22Rv1 (cell line): ENCODE data around the gene SNF8.

Experiments used
- ZFX ChIP-seq: fragments of 450-650 bp; IDR thresholded peaks from 2 replicates; pipeline ENCODE4 v1.6.1; 2017; ENCODE audit warnings: antibody characterized with exemption, borderline replicate concordance
- TF ChIP-seq, protein P1 (sequence below): fragments of 450-650 bp; IDR thresholded peaks from 2 replicates; pipeline ENCODE4 v1.5.1; 2017; ENCODE audit warnings: mild to moderate bottlenecking

DNA sequence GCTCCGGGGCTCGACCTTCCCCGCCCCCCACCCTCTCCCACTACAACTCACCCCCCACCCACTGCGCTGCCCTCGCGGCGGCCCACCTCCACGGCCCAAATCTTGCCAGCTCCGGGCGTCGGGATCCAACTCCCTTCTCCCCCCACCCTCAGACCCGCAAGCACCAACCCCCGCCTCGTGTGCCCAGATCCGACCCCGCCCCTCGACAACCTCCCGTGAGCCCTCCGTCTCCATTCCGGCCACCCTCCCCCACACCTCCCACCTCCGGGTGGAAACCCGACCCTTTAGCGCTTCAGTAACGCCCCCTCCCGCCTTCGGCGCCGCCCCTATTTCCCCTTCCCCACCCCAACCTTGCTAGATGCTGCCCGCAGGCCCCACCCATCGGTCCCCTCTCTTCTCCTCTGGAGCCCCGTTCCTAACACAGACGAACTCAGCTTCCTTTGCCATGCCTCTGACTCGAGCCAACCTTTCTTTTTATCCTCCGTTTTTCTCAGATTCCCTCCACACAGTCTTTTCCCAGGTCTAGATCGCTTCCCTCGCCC is 35.7 kb downstream of the SNF8 start:
- TF ChIP-seq, protein P1, sequence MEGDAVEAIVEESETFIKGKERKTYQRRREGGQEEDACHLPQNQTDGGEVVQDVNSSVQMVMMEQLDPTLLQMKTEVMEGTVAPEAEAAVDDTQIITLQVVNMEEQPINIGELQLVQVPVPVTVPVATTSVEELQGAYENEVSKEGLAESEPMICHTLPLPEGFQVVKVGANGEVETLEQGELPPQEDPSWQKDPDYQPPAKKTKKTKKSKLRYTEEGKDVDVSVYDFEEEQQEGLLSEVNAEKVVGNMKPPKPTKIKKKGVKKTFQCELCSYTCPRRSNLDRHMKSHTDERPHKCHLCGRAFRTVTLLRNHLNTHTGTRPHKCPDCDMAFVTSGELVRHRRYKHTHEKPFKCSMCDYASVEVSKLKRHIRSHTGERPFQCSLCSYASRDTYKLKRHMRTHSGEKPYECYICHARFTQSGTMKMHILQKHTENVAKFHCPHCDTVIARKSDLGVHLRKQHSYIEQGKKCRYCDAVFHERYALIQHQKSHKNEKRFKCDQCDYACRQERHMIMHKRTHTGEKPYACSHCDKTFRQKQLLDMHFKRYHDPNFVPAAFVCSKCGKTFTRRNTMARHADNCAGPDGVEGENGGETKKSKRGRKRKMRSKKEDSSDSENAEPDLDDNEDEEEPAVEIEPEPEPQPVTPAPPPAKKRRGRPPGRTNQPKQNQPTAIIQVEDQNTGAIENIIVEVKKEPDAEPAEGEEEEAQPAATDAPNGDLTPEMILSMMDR = no peak
- no peak for TF ChIP-seq ZFX
